Stimulated activated CD4-positive, alpha-beta T cell treated with anti-CD3 and anti-CD28 coated beads, Interleukin-1b, Interleukin-23, amount 100 ng/mL, for 24 hours (primary cell): ENCODE results near the gene EP400.

ENCODE experiments used
- DNase-seq, 4 experiments: peaks; one replicate each; pipeline ENCODE4 v3.0.0-alpha.2; 2020; ENCODE audit warnings: low read depth in 4 of 4, low spot score in 1 of 4

The EP400 gene

GRCh38 chr12:132019891-132020290 lies 70.1 kb downstream of the EP400 start:
- DNase-seq = no peak

GRCh38 chr12:132020292-132020691 lies 70.5 kb downstream of the EP400 start:
- DNase-seq = no peak

DNA sequence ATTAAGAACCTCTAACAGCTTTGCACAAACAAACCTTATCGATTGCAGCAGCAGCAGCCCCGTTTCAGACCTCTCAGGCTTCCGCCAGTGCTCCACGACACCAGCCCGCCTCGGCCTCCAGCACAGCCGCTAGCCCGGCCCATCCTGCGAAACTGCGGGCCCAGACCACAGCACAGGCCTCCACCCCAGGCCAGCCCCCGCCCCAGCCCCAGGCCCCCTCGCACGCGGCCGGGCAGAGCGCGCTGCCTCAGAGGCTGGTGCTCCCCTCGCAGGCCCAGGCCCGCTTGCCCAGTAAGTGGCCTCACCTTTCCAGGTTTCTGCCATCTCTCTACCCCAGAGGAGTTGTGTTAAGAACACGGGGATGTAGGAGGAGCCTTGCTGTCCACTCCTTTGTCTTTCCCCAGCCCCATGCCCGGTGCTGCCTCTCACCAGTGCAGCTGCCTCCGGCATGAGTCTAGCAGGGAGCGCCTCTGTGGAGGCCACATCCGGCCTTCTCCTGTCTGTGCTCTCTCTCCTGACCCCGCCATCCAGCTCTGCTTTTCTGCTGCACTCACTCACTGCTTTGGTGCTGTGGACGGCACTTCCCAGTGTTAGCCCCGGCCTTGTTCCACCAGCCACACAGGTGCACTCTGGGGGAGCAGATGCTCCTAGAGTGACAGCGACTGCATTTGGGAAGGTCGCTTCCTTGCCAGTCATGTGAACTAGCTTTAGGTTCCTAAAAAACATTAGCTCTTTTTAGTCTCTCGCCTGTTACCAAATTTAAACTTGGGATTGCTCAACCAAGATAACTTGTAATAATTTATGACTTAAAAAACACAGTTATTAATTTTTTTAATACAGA lies 71.5 kb downstream of the EP400 start:
- DNase-seq = no peak

DNA sequence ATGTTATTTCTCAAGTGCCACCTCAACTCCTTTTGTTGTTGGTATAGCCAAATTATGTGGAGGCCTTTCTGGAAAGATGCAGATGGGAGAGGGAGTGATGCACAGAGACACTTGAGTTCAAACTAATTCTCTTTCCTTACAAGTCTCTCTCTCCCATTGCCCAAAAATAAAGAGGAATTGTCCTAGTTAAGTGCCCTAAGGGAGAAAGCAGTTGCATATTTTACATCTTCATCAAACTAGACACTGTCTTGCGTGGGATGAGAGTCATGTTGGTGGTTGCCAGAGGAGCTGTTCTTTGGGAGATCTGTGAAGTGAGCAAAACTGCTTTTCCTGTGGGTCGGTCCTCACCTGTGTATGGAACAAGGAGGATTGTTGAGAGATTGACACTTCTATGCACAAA lies 72.2 kb downstream of the EP400 start:
- DNase-seq = no peak

GRCh38 chr12:132023658-132024057 lies 73.9 kb downstream of the EP400 start:
- no peak for DNase-seq

DNA sequence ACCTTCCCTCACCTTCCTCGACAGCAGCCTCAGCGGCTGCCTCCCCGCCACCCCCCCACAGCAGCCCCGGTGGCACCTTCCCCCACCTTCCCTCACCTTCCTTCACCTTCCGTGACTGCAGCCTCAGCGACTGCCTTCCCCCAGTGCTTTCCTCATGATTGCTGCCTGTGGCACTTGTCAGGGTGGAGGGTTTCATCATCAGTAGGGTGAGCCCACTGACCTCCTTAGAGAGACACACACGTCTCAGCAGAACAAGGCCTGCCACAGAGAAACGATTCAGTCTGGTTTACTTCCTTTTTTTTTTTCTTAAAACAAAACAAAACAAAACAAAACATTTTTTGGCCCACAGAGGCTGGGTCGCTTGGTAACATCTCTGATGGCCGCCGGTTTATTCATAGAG lies 75.0 kb downstream of the EP400 start:
- DNase-seq = no peak

GRCh38 chr12:132025526-132025925 lies 75.8 kb downstream of the EP400 start:
- no peak for DNase-seq

DNA sequence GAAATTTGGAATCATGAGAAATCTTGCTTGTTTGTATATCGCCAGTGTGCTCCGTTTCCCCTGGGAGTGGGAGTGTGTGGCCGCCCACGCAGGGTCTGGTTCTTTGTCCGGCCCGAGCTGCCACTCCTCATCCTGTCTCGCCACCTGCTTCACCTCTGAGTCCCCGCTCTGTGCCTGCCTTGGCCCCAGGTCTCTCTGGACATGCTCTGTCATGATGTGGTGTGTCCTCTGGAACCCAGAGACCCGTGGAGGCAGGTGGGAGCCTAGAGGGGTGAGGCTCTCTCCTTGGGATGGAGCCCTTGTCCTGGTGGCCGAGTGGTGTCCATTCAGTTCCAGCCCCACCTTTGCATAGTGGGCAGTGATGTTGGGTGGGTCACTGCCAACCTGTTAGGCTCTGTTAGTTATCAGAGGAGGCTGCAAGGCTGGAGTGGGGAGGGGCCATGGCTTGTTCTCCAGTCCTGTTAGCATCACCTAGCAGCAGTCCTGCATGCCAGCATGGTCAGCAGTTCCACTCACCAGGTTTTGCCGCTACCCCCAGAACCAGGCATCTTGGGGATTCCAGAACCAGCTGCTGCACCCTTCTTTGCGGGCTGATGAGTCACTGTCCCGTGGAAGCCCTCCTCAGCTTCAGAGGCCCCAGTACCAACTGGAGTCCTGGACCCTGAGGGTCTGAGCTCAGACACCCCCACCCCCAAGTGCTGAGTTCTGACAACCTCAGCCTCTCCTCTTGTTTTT lies 76.5 kb downstream of the EP400 start:
- DNase-seq = no peak

- DNase-seq = no peak
Measured at GRCh38 chr12:132026796-132027500, 77.2 kb downstream of the EP400 start.

DNA sequence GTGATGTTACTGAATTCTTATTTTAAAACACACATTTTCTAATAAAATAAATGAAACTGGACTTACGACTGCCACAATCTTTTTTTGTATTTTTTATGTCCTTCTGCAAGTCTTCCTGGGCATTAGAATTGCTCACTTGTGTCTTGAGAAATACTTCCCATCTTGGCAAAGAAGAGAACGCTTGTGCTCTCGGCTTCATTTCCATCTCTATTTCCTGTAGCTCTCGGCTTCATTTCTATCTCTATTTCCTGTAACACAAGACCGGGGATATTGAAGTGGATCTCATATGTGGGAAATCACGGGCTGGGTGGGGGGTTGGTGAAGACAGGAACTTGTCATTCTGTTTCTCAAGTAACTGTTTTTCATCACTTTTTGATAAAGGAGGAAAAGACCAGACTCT lies 77.9 kb downstream of the EP400 start:
- no peak for DNase-seq

DNA sequence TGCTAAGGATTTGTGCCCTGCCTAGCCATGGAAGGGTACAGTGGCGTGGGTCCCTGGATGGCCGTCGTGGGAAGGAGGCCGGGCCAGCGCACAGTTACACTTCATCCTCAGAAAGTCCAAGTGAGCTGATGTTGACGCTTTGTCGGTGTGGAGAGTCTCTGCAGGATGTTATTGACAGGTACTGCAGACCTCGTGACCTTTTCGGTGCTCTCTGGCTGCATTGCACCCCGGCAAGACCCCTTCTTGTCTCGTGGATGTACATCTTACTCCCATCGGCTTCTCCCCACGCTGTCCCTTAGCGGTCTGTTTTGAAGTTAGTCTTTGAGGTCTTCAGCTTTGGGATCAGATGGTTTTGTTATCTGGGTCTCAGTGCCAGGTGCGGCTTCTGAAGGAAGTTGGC lies 78.4 kb downstream of the EP400 start:
- DNase-seq = no peak

DNA sequence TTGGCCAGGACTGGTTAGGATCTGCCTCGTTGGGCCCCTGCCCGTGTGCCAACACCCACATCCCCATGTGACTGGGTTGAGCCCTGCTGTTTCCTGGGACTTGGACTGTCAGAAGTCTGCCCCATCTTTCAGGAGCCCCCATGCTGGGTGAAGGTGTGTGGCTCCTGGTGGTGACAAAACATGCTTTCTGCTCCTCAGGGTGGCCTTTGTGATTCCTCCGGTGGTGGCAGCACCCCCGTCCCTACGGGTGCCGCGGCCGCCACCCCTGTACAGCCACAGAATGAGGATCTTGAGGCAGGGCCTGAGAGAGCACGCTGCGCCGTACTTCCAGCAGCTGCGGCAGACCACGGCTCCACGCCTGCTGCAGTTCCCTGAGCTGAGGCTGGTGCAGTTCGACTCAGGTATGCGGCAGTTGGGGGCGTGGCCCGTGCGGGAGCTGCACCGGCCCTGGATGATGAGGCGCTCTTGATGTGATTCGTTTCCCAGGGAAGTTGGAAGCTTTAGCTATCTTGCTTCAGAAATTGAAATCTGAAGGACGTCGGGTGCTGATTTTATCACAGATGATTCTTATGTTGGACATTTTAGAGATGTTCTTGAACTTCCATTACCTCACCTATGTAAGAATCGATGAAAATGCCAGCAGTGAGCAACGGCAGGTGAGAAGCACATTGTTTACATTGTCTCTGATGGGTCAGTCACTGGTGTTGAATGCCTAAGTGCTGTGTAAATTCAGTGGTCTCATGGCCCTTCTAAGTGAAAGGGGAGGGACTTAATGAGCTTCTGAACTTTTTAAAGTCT lies 80.0 kb downstream of the EP400 start:
- DNase-seq = no peak

GRCh38 chr12:132030367-132031038 lies 80.8 kb downstream of the EP400 start:
- DNase-seq = no peak

GRCh38 chr12:132033627-132034026 lies 83.9 kb downstream of the EP400 start:
- no peak for DNase-seq

DNA sequence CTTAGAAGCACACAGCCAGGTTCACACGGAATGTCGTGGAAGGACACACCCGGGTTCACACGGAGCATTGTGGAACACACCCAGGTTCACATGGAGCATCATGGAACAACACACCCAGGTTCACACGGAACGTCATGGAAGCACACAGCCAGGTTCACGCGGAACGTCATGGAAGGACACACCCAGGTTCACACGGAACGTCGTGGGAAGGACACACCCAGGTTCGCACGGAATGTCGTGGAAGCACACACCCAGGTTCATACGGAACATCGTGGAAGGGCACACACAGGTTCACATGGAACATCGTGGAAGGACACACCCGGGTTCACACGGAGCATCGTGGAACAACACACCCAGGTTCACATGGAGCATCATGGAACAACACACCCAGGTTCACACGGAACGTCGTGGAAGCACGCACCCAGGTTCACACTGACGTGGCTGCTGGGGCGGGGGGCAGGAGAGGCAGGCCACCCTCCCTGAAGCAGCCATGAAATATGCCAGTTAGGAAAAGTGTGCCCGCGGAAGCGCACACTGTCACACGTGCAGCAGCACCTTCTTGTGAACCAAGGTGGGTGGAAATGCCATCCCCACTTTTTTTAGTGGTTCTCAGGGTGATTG lies 86.4 kb downstream of the EP400 start:
- no peak for DNase-seq

DNA sequence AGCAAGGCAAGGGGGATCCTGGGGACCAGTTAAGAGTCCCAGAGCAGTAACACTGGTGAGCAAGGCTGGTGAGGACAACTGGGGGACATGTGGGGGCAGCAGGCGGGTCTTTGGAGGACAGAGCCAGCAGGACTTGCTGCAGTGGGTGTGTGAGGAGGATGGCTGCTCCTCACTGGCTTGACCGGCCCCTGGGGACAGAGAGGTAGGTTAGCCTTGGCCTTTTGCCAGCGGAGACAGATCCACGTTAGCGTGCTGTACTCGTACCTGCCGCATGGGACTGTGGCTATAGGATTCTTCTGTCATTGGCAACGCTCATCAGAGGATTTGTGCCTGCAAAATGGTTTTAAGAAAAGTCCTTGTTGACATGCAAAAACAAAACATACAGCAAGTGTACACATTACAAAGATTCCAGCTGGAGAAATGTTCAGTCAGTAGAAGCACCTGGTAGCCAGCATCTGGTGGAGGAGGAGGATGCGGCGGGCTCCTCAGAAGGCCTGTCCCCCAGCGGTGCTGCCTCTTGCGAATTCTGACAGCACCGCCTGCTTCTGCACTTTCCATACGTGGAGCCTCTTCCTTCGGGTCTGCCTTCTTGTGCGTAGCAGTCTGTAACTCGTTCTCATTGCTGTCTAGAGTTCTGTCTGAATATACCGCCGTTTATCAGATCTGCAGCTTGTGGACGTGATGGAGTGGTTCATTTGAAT lies 91.3 kb downstream of the EP400 start:
- DNase-seq = no peak

DNA sequence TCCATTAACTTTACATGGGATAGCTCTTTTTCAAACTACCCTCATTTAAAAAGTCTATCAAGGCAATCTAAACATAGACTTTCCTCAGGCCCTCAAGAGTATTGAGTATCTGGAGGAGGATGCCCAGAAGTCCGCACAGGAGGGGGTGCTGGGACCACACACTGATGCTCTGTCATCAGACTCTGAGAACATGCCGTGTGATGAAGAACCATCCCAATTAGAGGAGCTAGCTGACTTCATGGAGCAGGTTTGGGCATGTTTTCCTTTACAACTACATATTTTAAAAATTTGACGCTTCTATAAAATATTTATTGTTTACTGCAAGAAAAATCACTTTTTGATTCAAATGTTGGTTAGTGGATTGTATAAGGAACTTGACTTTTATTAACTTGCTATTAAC lies 93.5 kb downstream of the EP400 start:
- DNase-seq = no peak

DNA sequence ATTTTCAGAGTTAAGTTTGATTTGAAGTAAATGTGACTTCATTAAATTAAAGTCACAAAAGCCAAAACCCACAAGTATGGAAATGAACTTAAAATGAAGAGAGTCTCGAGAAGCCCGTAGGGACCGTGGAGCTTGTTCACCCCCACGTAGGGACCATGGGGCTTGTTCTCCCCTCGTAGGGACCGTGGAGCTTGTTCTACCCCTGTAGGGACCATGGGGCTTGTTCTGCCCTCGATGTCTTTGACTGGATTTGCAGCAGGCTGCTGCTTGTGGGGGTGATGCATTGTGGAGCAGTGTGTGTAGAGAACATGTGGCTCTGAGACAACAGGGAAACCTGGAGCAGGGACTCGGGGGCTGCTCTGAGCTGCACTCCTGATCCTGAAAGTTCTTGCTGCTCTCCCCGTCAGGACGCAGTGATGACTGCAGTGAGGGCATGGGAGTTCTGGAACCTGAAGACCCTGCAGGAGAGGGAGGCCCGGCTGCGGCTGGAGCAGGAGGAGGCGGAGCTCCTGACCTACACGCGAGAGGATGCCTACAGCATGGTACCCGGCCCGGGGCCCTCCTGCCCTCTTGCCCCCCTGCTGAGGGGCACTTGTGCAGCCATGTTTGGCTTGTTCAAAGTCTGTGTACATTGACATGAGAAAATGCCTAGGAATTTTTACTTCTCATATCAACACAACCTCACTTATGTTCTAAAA lies 94.2 kb downstream of the EP400 start:
- no peak for DNase-seq
